HPDE6-E6E7 (cell line): ENCODE results near the gene ARRDC3.

ENCODE experiments used
- DNase-seq: peaks from one replicate; pipeline ENCODE4 v3.0.0; 2011; ENCODE audit warnings: missing footprints; ENCODE audit errors: extremely low spot score

The ARRDC3 gene

DNA sequence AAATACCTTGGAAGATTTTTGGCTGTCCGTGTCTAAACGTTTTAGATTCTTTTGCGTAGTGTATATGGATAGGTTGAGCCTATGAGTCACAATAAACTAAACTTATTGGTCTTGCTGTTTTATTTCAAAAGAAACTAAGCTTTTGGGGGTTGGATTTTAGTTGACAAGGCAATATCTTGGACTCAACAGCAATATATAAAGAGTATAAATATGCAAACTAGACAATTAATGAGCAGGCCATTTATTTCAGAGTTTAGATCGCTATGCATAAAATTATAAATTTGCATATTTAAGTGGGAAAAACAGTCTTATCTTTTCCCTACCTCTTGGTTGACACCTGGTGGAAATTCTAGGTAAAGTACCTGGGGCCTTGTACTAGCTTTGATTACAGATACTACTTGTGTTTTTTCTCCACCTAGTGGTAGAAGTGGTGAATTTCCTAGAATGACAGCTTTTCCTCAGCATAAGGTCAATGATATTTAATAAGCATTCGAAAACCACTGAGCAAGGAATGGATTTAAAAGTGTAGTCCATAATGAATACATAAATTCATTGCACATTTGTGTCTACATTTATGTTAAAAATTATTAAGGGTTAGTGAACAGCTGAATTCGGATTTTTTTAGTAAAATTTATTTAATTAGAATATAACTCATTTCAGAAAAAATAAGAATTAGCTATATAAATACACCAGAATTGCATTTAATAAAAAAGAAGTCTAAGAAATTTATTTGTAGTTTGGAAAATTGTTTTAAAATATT lies 1.7 kb upstream of the ARRDC3 start:
- DNase-seq = peak; percentile 71

DNA sequence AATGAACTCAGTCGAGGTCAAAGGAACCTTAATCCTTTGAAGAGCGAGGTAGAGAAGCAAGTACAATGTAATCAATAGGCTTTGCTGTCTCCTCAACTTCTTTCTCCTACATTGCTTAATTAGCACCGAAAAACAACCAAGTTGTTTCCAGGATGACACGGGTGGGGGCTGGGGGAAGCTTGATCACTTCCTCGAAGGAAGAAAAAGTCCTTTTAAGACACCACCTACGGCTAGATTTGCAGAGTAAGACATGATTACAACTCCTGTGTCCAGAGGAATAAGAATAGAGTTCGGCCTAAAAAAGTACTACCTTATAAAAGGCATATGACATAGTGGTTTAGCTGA lies 811 bp upstream of the ARRDC3 start:
- DNase-seq = no peak

DNA sequence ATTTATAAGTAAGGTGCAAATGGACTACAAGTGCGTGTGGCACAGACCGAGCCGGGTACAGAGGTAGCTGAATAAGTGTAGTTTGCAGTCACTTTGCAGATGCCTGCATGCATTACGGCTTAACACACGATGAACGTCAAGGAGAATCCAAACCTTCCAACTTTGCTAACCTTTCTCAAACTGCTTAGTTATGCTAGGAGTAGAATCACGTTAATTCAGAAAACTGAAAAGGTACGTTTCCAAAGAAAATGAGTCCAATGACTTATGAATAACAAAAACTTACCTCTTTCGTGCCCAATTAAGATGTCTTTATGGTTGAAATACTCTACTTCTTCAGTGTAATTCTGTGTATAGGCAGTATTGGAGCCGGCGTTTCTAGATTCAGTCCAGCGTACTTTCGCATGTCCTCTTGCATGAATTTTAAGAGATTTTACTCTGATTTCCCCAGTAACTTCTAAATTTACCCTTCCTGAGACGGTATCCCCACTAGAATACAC lies 539 bp downstream of the ARRDC3 start:
- no peak for DNase-seq

GRCh38 chr5:91381774-91382359 lies 1.2 kb downstream of the ARRDC3 start:
- DNase-seq = peak; percentile 59

DNA sequence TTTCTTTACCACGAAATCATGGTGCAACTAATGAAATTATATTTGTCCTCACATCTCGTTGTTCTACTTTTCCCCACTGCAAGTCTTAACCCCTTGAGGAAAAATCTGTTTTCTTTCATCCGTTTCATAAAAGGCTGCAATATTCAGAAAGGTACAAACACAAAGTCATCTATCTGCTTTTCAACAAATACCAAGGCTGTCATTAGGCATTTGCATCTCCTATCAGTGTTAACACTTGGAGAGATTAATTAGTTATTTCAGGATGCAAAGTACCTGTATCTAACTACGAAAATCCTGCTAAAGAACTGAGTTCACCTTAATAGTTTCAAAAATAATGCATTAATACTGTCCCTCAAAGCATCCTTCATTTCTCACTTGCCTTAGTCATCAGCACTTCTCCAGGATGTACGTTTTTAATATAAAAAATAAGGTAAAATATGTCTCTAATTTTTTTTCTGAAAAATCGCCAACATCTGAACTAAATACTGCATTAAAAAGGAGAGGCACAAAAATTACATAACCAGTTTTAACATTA lies 1.8 kb downstream of the ARRDC3 start:
- no peak for DNase-seq

DNA sequence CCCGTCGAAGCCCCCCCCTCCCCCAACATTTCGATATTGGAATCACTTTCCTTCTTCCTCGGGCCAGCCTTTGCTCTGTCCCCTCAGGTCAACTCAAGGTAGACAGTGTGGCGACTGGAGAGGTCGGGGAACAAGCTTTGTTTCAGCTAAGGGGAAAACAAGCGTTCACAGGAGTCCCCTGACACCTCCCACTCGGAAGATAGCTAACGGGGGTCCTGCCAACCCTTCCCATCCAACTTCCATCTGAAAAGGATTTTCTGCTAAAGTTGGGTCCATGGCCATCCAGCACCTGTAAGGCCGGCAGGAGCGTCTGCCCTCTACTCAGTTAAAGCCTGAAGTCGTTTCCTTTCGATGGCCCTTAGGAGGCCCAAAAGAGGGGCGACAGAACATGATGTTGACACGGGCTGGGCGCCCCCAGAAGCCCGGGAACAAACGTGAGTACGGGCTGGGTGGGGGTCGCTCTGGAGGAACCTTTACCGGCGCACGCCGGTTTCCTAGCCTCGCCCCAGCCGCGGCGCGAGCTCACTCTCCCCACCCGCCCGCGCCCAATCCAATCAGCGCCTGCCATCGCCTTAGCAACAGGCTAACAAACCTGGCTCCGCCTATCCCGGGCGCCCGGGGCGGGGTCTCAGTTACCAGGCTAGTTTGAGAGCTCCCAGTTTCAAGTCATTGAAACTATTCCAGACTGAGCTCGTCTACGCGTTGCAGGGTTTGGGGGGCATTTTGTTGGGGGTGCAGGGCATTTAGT lies 2.5 kb downstream of the ARRDC3 start:
- peak; percentile 89 for DNase-seq

DNA sequence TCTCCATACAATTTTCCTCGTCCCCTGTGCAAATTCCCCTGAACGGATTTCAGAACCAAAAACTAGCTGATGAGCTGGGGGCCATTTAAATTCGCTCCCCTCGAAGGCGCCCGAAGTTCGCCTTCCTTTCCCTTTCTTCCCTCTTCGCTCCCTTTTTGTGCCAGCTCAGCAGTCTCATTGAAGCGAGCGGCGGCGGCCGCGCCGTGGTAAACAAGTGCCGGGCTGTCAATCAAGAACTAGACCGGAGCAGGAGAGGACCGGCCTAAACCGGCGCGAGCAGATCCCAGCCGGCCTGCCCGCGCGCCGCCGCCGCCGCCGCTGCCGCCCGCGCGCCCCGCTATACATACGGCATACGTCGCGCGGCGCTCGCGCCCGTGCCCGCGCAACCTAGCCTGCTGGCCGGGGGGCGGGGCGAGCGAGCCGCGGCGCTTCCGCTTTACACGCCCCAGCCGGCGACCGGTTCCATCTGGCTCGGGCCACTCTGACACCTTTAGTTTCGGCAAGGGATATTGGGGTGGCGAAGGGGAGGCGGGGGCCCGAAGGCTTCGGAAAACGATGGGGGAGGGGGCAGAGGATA lies 3.1 kb downstream of the ARRDC3 start:
- DNase-seq = peak; percentile 62

GRCh38 chr5:91379246-91379913 lies 3.7 kb downstream of the ARRDC3 start:
- DNase-seq = no peak

GRCh38 chr5:91378752-91379211 lies 4.3 kb downstream of the ARRDC3 start:
- no peak for DNase-seq

DNA sequence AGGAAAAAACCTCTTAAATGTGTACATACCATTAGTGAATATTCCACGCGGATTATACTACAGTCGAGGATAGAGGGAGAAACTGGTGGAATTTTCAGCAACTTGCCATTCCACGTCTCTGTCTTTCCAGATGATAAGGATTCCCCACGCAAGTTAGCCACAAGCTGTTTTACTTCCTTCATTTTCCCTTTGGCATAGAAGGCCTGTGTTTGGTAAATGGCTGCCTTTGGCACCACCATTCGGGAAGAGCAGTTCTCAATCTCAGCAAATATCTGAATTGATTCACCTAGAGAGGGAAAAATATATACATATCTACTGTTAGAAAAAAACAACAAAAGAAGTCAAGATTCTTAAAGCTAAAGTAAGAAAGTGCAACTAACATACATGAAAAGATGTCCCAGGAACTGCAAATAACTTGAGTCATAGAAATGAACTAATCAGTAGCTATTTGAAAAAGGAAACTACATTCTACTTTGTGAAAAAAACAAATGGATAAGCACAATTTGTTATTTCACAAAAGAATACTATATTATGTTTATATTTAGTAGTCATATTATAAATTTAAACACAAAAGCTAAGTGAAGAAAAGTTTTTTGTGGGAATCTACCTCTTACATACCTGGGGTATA lies 8.1 kb downstream of the ARRDC3 start:
- no peak for DNase-seq

GRCh38 chr5:91373600-91373999 lies 9.5 kb downstream of the ARRDC3 start:
- DNase-seq = no peak

GRCh38 chr5:91373006-91373405 lies 10.1 kb downstream of the ARRDC3 start:
- DNase-seq = no peak

- no peak for DNase-seq
These were observed 13.6 kb downstream of the ARRDC3 start for GRCh38 chr5:91369480-91369879.

GRCh38 chr5:91367908-91368648 lies 15.0 kb downstream of the ARRDC3 start:
- no peak for DNase-seq

DNA sequence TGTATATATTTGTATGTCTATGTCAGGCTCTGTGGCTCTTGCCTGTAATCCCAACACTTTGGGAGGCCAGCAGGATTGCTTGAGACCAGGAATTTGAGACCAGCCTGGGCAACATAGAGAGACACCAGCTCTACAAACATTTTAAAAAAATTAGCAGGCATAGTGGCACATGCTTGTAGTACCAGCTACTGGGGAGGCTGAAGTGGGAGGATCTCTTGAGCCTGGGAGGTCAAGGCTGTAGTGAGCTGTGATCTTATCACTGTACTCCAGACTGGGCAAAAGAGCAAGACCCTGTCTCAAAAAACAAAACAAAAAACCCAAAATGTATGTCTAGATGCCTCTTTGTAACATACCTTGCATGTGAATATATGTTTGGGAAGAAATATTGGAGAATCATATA lies 15.8 kb downstream of the ARRDC3 start:
- DNase-seq = no peak

- no peak for DNase-seq
These were observed 16.6 kb downstream of the ARRDC3 start for GRCh38 chr5:91366551-91366950.

- DNase-seq = no peak
These were observed 17.6 kb downstream of the ARRDC3 start for GRCh38 chr5:91365498-91365897.

GRCh38 chr5:91362935-91363334 lies 20.2 kb downstream of the ARRDC3 start:
- no peak for DNase-seq

- DNase-seq = no peak
These were observed 21.3 kb downstream of the ARRDC3 start for GRCh38 chr5:91361790-91362189.

GRCh38 chr5:91361055-91361701 lies 21.9 kb downstream of the ARRDC3 start:
- DNase-seq = no peak
